ENCODE data around the gene NTN4. TPM values are rescaled to one million over a fixed set of nuclear protein-coding genes. Genes with fewer than 3 reads are reported as not detected.

Gene NTN4
- total RNA-seq, 6 donors from 2014 or later: 74.1 to 115 (median 94.3) TPM

DNA sequence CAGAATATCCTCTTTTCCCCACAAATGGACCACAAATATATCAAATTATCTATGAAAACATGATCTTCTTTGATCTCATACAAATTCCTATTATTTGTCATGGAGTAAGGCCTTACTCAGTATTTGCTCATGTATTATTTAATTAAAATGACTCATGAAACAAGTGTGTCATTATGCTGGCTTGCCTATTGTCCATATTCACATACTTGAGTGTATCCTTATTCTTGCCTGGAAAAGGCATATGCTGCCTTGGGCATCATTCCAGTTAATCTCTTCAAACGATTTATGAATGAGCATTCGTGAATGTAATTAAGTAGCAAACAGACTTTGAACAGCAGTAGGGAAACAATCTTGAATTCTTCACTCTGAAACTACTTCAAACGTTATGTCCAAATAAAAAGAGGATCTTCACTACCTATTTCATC, 45.6 kb upstream of the NTN4 start:
- H3K27me3 ChIP-seq: no peaks in the 10 kb centered on the region
- DNase-seq (no peak), ATAC-seq (ENCODE audit: low FRiP score in 2 of 2) (peak; percentile 57 to 69)
- peak overlapping the region in 2 of 4 donors; percentile 50 to 60 for H3K27ac ChIP-seq
- no peaks in the 10 kb centered on the region for H3K9me3 ChIP-seq
- no peaks in the 10 kb centered on the region for H3K36me3 ChIP-seq
- WGBS, 2 donors: 17 to 29% methylated on average over 3 of the region's 3 CpGs
- no peak overlapping the region for H3K4me3 ChIP-seq
- TF ChIP-seq POLR2A (IDR thresholded peaks at IDR 0.05) (no peak), EP300 (IDR thresholded peaks at IDR 0.05) (peak in 1 of 4 donors; percentile 55)
- peaks cover 5 to 36% (median 12%) of the 10 kb centered on the region in 4 donors for H3K4me1 ChIP-seq

DNA sequence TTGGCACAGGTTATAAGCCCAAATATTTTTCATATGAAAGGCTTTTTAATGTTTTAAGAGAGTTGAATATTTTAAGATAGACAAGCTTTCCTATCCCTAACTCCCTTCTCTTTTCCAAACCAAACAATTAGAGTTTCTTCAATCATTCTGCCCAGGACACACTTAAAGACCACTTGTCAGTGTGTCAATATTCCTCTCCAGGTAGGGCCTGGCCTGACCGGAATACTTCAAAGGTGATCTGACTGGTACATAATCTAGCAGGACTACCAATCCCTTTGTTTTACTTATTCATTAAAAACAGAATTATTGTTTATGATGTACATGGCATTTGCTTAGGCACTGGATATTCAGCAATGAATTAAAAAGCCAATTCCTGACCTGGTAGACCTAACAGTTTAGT, 44.0 kb upstream of the NTN4 start:
- 63 to 74% methylated on average over 1 of the region's 1 CpG for WGBS, 2 donors
- no peak for ATAC-seq (ENCODE audit: low FRiP score in 2 of 2)
- no peak overlapping the region for H3K4me3 ChIP-seq

DNA sequence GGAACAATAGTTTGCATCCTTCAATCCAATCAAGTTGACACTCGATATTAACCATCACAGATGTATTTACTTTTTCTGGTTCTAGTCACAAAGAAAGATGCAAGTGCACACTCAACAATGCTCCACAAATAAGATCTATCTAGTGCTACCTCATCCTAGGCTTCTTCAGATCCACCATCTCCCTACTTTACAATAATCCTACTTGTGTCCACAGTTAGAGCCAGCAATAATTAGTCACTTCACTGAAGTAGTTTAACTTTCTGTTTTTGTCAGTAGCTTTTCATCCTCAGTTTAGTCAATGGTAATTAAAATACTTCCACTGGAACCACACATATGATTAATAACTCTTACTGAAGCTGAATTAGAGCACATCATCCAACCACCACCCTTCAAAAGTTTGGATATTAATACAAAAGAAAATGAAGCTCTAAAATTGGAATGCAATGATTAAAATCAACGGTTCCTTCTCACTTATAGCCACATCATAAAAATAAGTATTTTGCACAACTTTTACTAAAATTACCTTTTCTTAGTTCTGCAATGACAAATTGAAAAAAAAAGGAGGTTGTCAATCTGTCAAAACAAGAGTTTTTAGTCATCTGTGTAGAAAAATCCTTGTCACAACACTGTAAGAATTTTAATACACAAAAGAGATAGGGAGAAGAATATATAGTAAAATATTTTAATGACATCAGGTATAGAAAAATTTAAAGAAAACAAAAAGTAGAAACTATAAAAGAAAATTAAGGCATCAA, 39.9 kb upstream of the NTN4 start:
- H3K27me3 ChIP-seq: no peaks in the 10 kb centered on the region
- H3K27ac ChIP-seq: peak overlapping the region; percentile 22 to 66 (median 36)
- peaks cover 7 to 25% (median 13%) of the 10 kb centered on the region in 4 donors for H3K4me1 ChIP-seq
- no peaks in the 10 kb centered on the region for H3K9me3 ChIP-seq
- ATAC-seq (ENCODE audit: low FRiP score in 2 of 2): no peak
- no peak for DNase-seq
- TF ChIP-seq EP300 (IDR thresholded peaks at IDR 0.05) (no peak), POLR2A (IDR thresholded peaks at IDR 0.05) (no peak)
- TF ChIP-seq, protein P1, sequence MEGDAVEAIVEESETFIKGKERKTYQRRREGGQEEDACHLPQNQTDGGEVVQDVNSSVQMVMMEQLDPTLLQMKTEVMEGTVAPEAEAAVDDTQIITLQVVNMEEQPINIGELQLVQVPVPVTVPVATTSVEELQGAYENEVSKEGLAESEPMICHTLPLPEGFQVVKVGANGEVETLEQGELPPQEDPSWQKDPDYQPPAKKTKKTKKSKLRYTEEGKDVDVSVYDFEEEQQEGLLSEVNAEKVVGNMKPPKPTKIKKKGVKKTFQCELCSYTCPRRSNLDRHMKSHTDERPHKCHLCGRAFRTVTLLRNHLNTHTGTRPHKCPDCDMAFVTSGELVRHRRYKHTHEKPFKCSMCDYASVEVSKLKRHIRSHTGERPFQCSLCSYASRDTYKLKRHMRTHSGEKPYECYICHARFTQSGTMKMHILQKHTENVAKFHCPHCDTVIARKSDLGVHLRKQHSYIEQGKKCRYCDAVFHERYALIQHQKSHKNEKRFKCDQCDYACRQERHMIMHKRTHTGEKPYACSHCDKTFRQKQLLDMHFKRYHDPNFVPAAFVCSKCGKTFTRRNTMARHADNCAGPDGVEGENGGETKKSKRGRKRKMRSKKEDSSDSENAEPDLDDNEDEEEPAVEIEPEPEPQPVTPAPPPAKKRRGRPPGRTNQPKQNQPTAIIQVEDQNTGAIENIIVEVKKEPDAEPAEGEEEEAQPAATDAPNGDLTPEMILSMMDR (IDR thresholded peaks at IDR 0.05): no peak
- WGBS, 2 donors: 49 to 55% methylated on average over 2 of the region's 2 CpGs
- no peaks in the 10 kb centered on the region for H3K36me3 ChIP-seq
- H3K4me3 ChIP-seq: no peak overlapping the region

More for the DNA sequence above, 44.0 kb upstream of the NTN4 start:
- TF ChIP-seq EP300 (IDR thresholded peaks at IDR 0.05) (peak in 2 of 4 donors; percentile 40 to 84), POLR2AphosphoS5 (IDR thresholded peaks at IDR 0.05) (peak in 1 of 2 donors; percentile 31)
- TF ChIP-seq, protein P1 (IDR thresholded peaks at IDR 0.05): no peak
- H3K27ac ChIP-seq: peak overlapping the region in 2 of 4 donors; percentile 60 to 68
- H3K36me3 ChIP-seq: no peaks in the 10 kb centered on the region
- no peaks in the 10 kb centered on the region for H3K9me3 ChIP-seq
- H3K4me1 ChIP-seq: peaks cover 10 to 45% (median 19%) of the 10 kb centered on the region in 4 donors
- no peaks in the 10 kb centered on the region for H3K27me3 ChIP-seq
- peak in 1 of 2 donors; percentile 59 for DNase-seq

DNA sequence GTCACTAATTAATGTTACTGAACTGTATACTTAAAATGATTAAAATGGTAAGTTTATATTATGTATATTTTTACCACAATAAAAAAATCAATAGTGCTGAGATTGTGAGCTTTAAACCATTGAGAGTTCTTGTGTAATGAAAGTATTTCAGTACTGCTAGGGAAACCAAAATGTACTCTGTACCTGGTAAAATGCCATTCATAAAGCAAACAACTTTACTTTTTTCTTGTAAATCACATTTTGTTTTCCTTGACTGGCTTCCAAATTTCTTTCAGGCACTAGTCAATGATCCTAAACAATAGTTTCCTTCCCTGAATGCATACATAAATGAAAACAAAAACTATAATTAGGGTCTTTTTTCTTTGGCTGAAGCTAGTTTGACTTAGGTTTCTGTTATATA, 38.8 kb upstream of the NTN4 start:
- Histone ChIP-seq H3K4me1 (peaks cover 7 to 17% (median 13%) of the 10 kb centered on the region in 4 donors), H3K4me3 (peak overlapping the region in 1 of 4 donors; percentile 2), H3K27ac (peak overlapping the region; percentile 22 to 66 (median 36)), H3K27me3 (no peaks in the 10 kb centered on the region), H3K36me3 (no peaks in the 10 kb centered on the region), H3K9me3 (no peaks in the 10 kb centered on the region)
- ATAC-seq (ENCODE audit: low FRiP score in 2 of 2) (no peak), DNase-seq (no peak)
- TF ChIP-seq EP300 (IDR thresholded peaks at IDR 0.05): peak in 1 of 4 donors; percentile 18
- TF ChIP-seq, protein P1 (IDR thresholded peaks at IDR 0.05): no peak

DNA sequence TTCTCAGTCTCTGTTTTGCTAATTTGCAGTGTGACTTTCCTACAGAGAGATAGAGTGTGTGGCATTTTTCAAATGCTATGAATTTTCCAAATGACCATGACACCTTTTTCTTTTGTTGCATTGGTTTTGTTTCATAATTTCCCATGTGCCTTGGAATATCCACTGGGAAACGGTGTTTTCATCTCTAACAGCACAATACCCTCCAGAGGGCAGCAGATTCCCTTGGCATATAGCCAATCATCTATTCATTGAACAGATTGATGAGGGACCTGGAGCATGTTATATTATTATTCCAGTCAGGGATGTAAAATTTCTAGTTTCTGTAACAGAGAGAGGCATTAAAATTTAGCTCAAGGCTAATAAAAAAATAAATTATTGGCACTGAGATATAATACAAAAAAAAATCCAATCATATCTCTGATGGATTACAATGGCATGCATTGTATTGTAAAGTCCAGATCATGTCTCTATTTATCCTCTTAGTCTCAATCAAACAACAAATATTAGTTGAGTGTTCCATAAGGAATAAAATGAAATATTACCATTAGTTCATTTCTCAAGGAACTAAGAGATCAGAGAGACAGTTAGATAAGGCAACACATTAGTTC, 29.6 kb upstream of the NTN4 start:
- TF ChIP-seq, protein P1 (IDR thresholded peaks at IDR 0.05): peak in 5 of 6 experiments; percentile 32 to 59 (median 53)
- no peak for TF ChIP-seq POLR2A (IDR thresholded peaks at IDR 0.05)
- no peak for TF ChIP-seq EP300 (IDR thresholded peaks at IDR 0.05)
- no peak for TF ChIP-seq POLR2AphosphoS5 (IDR thresholded peaks at IDR 0.05)
- H3K36me3 ChIP-seq: no peaks in the 10 kb centered on the region
- H3K9me3 ChIP-seq: no peaks in the 10 kb centered on the region
- no peak overlapping the region for H3K27ac ChIP-seq
- 0 to 5% methylated on average over 1 of the region's 1 CpG for WGBS, 2 donors
- DNase-seq (no peak), ATAC-seq (ENCODE audit: low FRiP score in 2 of 2) (peak in 1 of 2 donors; percentile 46)
- no peaks in the 10 kb centered on the region for H3K27me3 ChIP-seq
- no peak overlapping the region for H3K4me3 ChIP-seq
- H3K4me1 ChIP-seq: no peaks in the 10 kb centered on the region
